Measurements from ENCODE around the gene FUT8.

GRCh38 chr14:65566820-65567522, 154.4 kb downstream of the FUT8 start:
- no peak for TF ChIP-seq CTCF (IDR thresholded peaks at IDR 0.05; ENCODE audit: poor library complexity)
- TF ChIP-seq EZH2 (IDR thresholded peaks at IDR 0.05; ENCODE audit: borderline replicate concordance): no peak

All from hepatocyte (in vitro differentiated cells).